Measurements from ENCODE around the gene C17orf67. TPM values are rescaled to one million over a fixed set of nuclear protein-coding genes. Genes with fewer than 3 reads are reported as not detected.
A peak's percentile ranks its signal among the peaks of the same experiment; 100 is the strongest.

The C17orf67 gene
- total and polyA plus RNA-seq, 9 of the 15 experiments (the other 6 are each of a cell fraction or from before 2014, with no cell fraction given) = 0.07 to 1.7 (median 0.59) TPM

DNA sequence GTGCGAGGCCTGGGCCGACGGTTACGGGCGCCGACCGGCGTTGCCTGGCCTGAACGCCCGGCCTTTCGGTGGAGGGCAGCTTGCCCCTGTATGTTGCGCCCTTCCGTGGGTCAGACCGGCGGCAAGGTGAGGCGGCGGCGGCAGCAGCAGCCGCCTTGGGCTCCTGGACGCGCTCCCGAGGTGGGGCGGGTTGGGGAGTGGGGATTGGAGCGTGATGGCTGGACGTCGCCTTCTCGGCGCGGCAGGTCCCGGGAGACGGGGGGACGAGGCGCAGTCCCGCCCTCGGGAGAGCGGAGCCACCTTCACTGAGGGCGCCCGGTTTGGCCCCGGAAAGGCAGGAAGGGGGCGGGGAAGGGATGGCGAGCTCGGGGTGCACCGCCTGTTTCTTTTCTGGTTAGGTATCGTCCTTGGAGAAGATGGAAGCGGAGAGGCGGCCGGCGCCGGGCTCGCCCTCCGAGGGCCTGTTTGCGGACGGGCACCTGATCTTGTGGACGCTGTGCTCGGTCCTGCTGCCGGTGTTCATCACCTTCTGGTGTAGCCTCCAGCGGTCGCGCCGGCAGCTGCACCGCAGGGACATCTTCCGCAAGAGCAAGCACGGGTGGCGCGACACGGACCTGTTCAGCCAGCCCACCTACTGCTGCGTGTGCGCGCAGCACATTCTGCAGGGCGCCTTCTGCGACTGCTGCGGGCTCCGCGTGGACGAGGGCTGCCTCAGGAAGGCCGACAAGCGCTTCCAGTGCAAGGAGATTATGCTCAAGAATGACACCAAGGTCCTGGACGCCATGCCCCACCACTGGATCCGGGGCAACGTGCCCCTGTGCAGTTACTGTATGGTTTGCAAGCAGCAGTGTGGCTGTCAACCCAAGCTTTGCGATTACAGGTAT is 902 bp upstream of the C17orf67 start (continued):
- TF ChIP-seq RAD21 (CRISPR knock-in tag; conservative IDR thresholded peaks at IDR 0.05 in 1 of 2, IDR thresholded peaks at IDR 0.05 in 1 of 2) = peak in 1 of 2 experiments; percentile 28; a peak in 1 of 4 replicates
- peak; percentile 82 for TF ChIP-seq ZFX (CRISPR knock-in tag; IDR thresholded peaks at IDR 0.05)
- TF ChIP-seq MYBL2 (IDR thresholded peaks at IDR 0.05; ENCODE audit: low read depth) = no peak
- no peak for TF ChIP-seq MYBL2 (CRISPR knock-in tag; IDR thresholded peaks at IDR 0.05; ENCODE audit: borderline replicate concordance)
- no peak; the same call in 1 of the 2 replicates for TF ChIP-seq CBFB (CRISPR knock-in tag; IDR thresholded peaks at IDR 0.05)
- peak; percentile 73 for TF ChIP-seq RBFOX2 (IDR thresholded peaks at IDR 0.05; ENCODE audit: low read depth, low read length)
- no peak for TF ChIP-seq ATF2 (CRISPR knock-in tag; IDR thresholded peaks at IDR 0.05)
- TF ChIP-seq, protein P1, sequence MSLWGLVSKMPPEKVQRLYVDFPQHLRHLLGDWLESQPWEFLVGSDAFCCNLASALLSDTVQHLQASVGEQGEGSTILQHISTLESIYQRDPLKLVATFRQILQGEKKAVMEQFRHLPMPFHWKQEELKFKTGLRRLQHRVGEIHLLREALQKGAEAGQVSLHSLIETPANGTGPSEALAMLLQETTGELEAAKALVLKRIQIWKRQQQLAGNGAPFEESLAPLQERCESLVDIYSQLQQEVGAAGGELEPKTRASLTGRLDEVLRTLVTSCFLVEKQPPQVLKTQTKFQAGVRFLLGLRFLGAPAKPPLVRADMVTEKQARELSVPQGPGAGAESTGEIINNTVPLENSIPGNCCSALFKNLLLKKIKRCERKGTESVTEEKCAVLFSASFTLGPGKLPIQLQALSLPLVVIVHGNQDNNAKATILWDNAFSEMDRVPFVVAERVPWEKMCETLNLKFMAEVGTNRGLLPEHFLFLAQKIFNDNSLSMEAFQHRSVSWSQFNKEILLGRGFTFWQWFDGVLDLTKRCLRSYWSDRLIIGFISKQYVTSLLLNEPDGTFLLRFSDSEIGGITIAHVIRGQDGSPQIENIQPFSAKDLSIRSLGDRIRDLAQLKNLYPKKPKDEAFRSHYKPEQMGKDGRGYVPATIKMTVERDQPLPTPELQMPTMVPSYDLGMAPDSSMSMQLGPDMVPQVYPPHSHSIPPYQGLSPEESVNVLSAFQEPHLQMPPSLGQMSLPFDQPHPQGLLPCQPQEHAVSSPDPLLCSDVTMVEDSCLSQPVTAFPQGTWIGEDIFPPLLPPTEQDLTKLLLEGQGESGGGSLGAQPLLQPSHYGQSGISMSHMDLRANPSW (CRISPR knock-in tag; IDR thresholded peaks at IDR 0.05) = no peak
- no peak for TF ChIP-seq ZNF408 (CRISPR knock-in tag; IDR thresholded peaks at IDR 0.05; ENCODE audit: low read depth)
- 0 out of 2 replicates have a peak, but pooled peaks have one; percentile 10 for TF ChIP-seq ETV5 (CRISPR knock-in tag; IDR thresholded peaks at IDR 0.05; ENCODE audit: low read depth)
- TF ChIP-seq ZFP30 (CRISPR knock-in tag; IDR thresholded peaks at IDR 0.05; ENCODE audit: borderline replicate concordance) = no peak
- TF ChIP-seq MYC (IDR thresholded peaks at IDR 0.05; ENCODE audit: low read depth, low read length) = peak; percentile 29; the same call in 1 of the 2 replicates
- peak; percentile 57; the same call in 1 of the 2 replicates for TF ChIP-seq MYC (CRISPR knock-in tag; IDR thresholded peaks at IDR 0.05; ENCODE audit: borderline replicate concordance, low read depth)
- peak; percentile 20 for TF ChIP-seq RBM22 (IDR thresholded peaks at IDR 0.05; ENCODE audit: low read depth, low read length, poor library complexity, severe bottlenecking)

Measured in K562 (cell line).